ENCODE results near the gene AFTPH.

GRCh38 chr2:64568836-64569235 is 44.7 kb downstream of the AFTPH start:
- no peak for TF ChIP-seq POLR2A (IDR thresholded peaks at IDR 0.05)
- TF ChIP-seq, protein P1, sequence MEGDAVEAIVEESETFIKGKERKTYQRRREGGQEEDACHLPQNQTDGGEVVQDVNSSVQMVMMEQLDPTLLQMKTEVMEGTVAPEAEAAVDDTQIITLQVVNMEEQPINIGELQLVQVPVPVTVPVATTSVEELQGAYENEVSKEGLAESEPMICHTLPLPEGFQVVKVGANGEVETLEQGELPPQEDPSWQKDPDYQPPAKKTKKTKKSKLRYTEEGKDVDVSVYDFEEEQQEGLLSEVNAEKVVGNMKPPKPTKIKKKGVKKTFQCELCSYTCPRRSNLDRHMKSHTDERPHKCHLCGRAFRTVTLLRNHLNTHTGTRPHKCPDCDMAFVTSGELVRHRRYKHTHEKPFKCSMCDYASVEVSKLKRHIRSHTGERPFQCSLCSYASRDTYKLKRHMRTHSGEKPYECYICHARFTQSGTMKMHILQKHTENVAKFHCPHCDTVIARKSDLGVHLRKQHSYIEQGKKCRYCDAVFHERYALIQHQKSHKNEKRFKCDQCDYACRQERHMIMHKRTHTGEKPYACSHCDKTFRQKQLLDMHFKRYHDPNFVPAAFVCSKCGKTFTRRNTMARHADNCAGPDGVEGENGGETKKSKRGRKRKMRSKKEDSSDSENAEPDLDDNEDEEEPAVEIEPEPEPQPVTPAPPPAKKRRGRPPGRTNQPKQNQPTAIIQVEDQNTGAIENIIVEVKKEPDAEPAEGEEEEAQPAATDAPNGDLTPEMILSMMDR (IDR thresholded peaks at IDR 0.05), result no peak

Measured in testis (tissue), 2 donors.